ENCODE results near the gene PTPRM.

The PTPRM gene

GRCh38 chr18:7566567-7567473, at the start of gene PTPRM:
TSS of gene PTPRM (plus strand) at chr18:7567316. CDS start at chr18:7567819, 503 bp downstream.
- no peak for DNase-seq (ENCODE audit: low read depth in 2 of 2)

GRCh38 chr18:7517852-7518251, 49.3 kb upstream of the PTPRM start:
- no peak for DNase-seq (ENCODE audit: low read depth in 2 of 2)

GRCh38 chr18:7520200-7520785, 46.8 kb upstream of the PTPRM start:
- no peak for DNase-seq (ENCODE audit: low read depth in 2 of 2)

GRCh38 chr18:7521226-7521856, 45.8 kb upstream of the PTPRM start:
- DNase-seq (ENCODE audit: low read depth in 2 of 2) = no peak

- no peak for DNase-seq (ENCODE audit: low read depth in 2 of 2)
These were observed 43.3 kb upstream of the PTPRM start for GRCh38 chr18:7523772-7524171.

GRCh38 chr18:7524786-7525185, 42.3 kb upstream of the PTPRM start:
- no peak for DNase-seq (ENCODE audit: low read depth in 2 of 2)

GRCh38 chr18:7532942-7533341, 34.2 kb upstream of the PTPRM start:
- DNase-seq (ENCODE audit: low read depth in 2 of 2) = no peak

GRCh38 chr18:7535436-7536205, 31.5 kb upstream of the PTPRM start:
- DNase-seq (ENCODE audit: low read depth in 2 of 2) = no peak

GRCh38 chr18:7537145-7537544, 30.0 kb upstream of the PTPRM start:
- DNase-seq (ENCODE audit: low read depth in 2 of 2) = no peak

GRCh38 chr18:7541835-7542234, 25.3 kb upstream of the PTPRM start:
- no peak for DNase-seq (ENCODE audit: low read depth in 2 of 2)

- no peak for DNase-seq (ENCODE audit: low read depth in 2 of 2)
These were observed 22.4 kb upstream of the PTPRM start for GRCh38 chr18:7544686-7545085.

- DNase-seq (ENCODE audit: low read depth in 2 of 2) = no peak
These were observed 21.4 kb upstream of the PTPRM start for GRCh38 chr18:7545734-7546133.

GRCh38 chr18:7548221-7548620, 18.9 kb upstream of the PTPRM start:
- no peak for DNase-seq (ENCODE audit: low read depth in 2 of 2)

GRCh38 chr18:7548721-7549120, 18.4 kb upstream of the PTPRM start:
- DNase-seq (ENCODE audit: low read depth in 2 of 2) = no peak

- no peak for DNase-seq (ENCODE audit: low read depth in 2 of 2)
These were observed 9.1 kb upstream of the PTPRM start for GRCh38 chr18:7557973-7558372.

GRCh38 chr18:7558769-7559168, 8.3 kb upstream of the PTPRM start:
- no peak for DNase-seq (ENCODE audit: low read depth in 2 of 2)

- no peak for DNase-seq (ENCODE audit: low read depth in 2 of 2)
These were observed 7.3 kb upstream of the PTPRM start for GRCh38 chr18:7559709-7560319.

- no peak for DNase-seq (ENCODE audit: low read depth in 2 of 2)
These were observed 5.1 kb upstream of the PTPRM start for GRCh38 chr18:7561909-7562460.

- DNase-seq (ENCODE audit: low read depth in 2 of 2) = no peak
These were observed 4.6 kb upstream of the PTPRM start for GRCh38 chr18:7562491-7562890.

GRCh38 chr18:7565677-7566076, 1.4 kb upstream of the PTPRM start:
- DNase-seq (ENCODE audit: low read depth in 2 of 2) = no peak

GRCh38 chr18:7566244-7566566, 911 bp upstream of the PTPRM start:
- no peak for DNase-seq (ENCODE audit: low read depth in 2 of 2)
